ENCODE data around the gene SQSTM1. TPM values are rescaled to one million over a fixed set of nuclear protein-coding genes. Genes with fewer than 3 reads are reported as not detected.

The SQSTM1 gene
- total and polyA plus RNA-seq, 9 of the 15 experiments (the other 6 are each of a cell fraction or from before 2014, with no cell fraction given), result 5.6 to 148 (median 64.0) TPM

DNA sequence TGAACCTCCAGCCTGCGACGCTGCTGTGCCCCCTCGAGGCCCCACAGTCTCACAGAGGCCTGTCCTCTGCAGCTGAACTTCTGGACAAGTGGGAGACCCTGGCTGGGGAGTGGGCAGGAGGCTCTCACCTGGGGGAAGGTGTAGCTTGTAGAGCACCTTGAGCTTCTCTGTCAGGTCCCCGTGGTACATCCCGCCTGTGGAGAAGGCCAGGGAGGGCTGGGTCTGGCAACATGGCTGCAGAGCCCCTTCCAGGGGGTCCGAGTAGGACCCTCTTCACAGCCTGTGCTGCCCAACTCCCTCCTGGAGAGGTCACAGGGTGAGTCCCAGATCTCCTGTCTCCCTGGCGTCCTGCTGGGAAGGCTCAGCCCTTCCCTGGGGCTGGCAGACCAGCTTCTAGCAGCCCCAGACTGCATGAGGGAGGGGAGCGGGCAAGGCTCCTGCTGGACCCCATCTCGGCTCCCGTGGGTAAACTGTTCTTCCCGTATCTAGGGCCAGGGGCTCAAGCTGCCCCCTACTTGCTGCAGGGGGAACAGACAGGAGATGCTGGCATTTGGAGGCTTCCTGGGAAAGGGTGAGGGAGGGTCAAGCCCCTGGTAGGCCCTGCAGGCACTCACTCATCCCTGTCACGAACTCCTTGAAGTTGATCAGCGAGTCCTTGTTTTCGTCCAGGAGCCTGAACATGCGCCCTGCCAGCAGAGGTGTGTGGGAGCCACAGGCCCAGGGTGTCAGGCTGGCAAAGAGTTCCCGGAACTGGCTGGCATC lies 49.1 kb downstream of the SQSTM1 start:
- Histone ChIP-seq H3K9me1 (ENCODE audit: control insufficient read depth, insufficient read depth, low read length) (peaks cover 2% of the 10 kb centered on the region), H3K4me3 (no peak overlapping the region), H3K4me2 (ENCODE audit: insufficient read depth, low read length) (no peak overlapping the region), H3K36me3 (ENCODE audit: control insufficient read depth, insufficient read depth, low read length) (peaks cover 74% of the 10 kb centered on the region; the same call in 2 of the 3 replicates), H3K27me3 (ENCODE audit: control insufficient read depth in 2 of 2, insufficient read depth in 2 of 2, low read length in 2 of 2) (no peaks in the 10 kb centered on the region), H4K20me1 (replicated peaks; ENCODE audit: control insufficient read depth, insufficient read depth, low read length) (no peaks in the 10 kb centered on the region), H3K4me1 (replicated peaks in 1 of 2; ENCODE audit: control insufficient read depth in 2 of 2, insufficient read depth in 2 of 2, low read length in 2 of 2) (peaks cover 0 to 26% of the 10 kb centered on the region in 2 experiments; a peak in 3 of 5 replicates), H3K79me2 (ENCODE audit: control insufficient read depth, insufficient read depth, low read length) (no peaks in the 10 kb centered on the region), H3K9me3 (replicated peaks; ENCODE audit: control insufficient read depth, insufficient read depth, low read depth, low read length) (no peaks in the 10 kb centered on the region), H3K9ac (ENCODE audit: insufficient read depth in 1 of 2, low read depth in 2 of 2, low read length in 2 of 2) (peak overlapping the region in 1 of 2 experiments; percentile 68; a peak in 2 of 4 replicates), H3K27ac (ENCODE audit: extremely low read depth, low read depth, low read length) (no peak overlapping the region), H2AFZ (ENCODE audit: low read depth, low read length) (no peak overlapping the region)
- TF ChIP-seq FOXM1 (IDR thresholded peaks at IDR 0.05; ENCODE audit: low read depth) (no peak), FOXM1 (CRISPR knock-in tag; IDR thresholded peaks at IDR 0.05; ENCODE audit: low read depth) (no peak), PPARD (CRISPR knock-in tag; IDR thresholded peaks at IDR 0.05) (no peak), STAT5B (CRISPR knock-in tag; IDR thresholded peaks at IDR 0.05) (no peak), ZBTB7A (IDR thresholded peaks at IDR 0.05; ENCODE audit: borderline replicate concordance, control insufficient read depth, low read depth, low read length) (0 out of 2 replicates have a peak, but pooled peaks have one; percentile 14), NEUROD1 (IDR thresholded peaks at IDR 0.05; ENCODE audit: borderline replicate concordance, low read depth, low read length, partially characterized antibody) (no peak)
- FAIRE-seq (no peak), DNase-seq (ENCODE audit: extremely low read depth in 1 of 4, low spot score in 3 of 4) (no peak), ATAC-seq (no peak)
- ChIA-PET POLR2A (interaction anchor here (0.7 to 2.0 kb wide), 4 partner anchors 9 to 48 kb away, joined by 3 to 9 read pairs (median 4); no protein-coding TSS in a partner anchor), CTCF (ENCODE audit: low intra/inter-chr PET ratio) (no interaction called here)
- intact Hi-C loops (cut with micrococcal nuclease), result no loop called here
- in situ Hi-C loops (cut with MboI), result no loop called here
- BruUV-seq (replicated peaks), result no TSS peak
- 94% methylated on average over 14 of the region's 16 CpGs for WGBS (ENCODE audit: insufficient coverage, low coverage, missing lambda C conversion rate)

Measured in K562 (cell line).